KOPT-K1 (cell line): ENCODE results near the gene NHLRC4.

Experiments
- H3K27ac ChIP-seq: fragments of 200-600 bp; sonication (generic); 2 replicates; pipeline ENCODE4 v1.5.1; 2016; ENCODE audit warnings: antibody characterized with exemption, mild to moderate bottlenecking, low read depth, low read length; ENCODE audit not compliant: poor library complexity, severe bottlenecking
- H3K36me3 ChIP-seq: fragments of 200-600 bp; sonication (generic); 2 replicates; pipeline ENCODE4 v1.5.1; 2017; ENCODE audit warnings: antibody characterized with exemption, mild to moderate bottlenecking, low read length, moderate library complexity; ENCODE audit not compliant: insufficient read depth
- H3K9me3 ChIP-seq: fragments of 200-600 bp; sonication (generic); 2 replicates; pipeline ENCODE4 v1.5.1; 2017; ENCODE audit warnings: antibody characterized with exemption, low read length, mild to moderate bottlenecking; ENCODE audit not compliant: insufficient read depth, poor library complexity, severe bottlenecking

NHLRC4 gene

GRCh38 chr16:578232-578869 lies 11.5 kb downstream of the NHLRC4 start:
- H3K36me3 ChIP-seq = peaks cover 34% of the 10 kb centered on the region; the same call in 1 of the 2 replicates
- H3K27ac ChIP-seq = no peak overlapping the region
- H3K9me3 ChIP-seq = no peaks in the 10 kb centered on the region

GRCh38 chr16:578870-579405 lies 12.1 kb downstream of the NHLRC4 start:
- no peak overlapping the region for H3K27ac ChIP-seq
- peaks cover 33% of the 10 kb centered on the region; the same call in 1 of the 2 replicates for H3K36me3 ChIP-seq
- H3K9me3 ChIP-seq = no peaks in the 10 kb centered on the region

GRCh38 chr16:580141-580945 lies 13.5 kb downstream of the NHLRC4 start:
- H3K9me3 ChIP-seq = no peaks in the 10 kb centered on the region
- peaks cover 19% of the 10 kb centered on the region; the same call in 1 of the 2 replicates for H3K36me3 ChIP-seq
- no peak overlapping the region for H3K27ac ChIP-seq

GRCh38 chr16:580946-581498 lies 14.2 kb downstream of the NHLRC4 start:
- Histone ChIP-seq H3K9me3 (no peaks in the 10 kb centered on the region), H3K36me3 (peaks cover 12% of the 10 kb centered on the region; the same call in 1 of the 2 replicates), H3K27ac (no peak overlapping the region)

- H3K9me3 ChIP-seq = no peaks in the 10 kb centered on the region
- no peak overlapping the region for H3K27ac ChIP-seq
- H3K36me3 ChIP-seq = peaks cover 11% of the 10 kb centered on the region; the same call in 1 of the 2 replicates
These were observed 15.4 kb downstream of the NHLRC4 start for GRCh38 chr16:582218-582613.

GRCh38 chr16:582614-583331 lies 16.0 kb downstream of the NHLRC4 start:
- peaks cover 11% of the 10 kb centered on the region; the same call in 1 of the 2 replicates for H3K36me3 ChIP-seq
- H3K9me3 ChIP-seq = no peaks in the 10 kb centered on the region
- H3K27ac ChIP-seq = no peak overlapping the region

GRCh38 chr16:583470-583814 lies 16.6 kb downstream of the NHLRC4 start:
- Histone ChIP-seq H3K36me3 (peaks cover 11% of the 10 kb centered on the region; the same call in 1 of the 2 replicates), H3K27ac (no peak overlapping the region), H3K9me3 (no peaks in the 10 kb centered on the region)

GRCh38 chr16:583815-584591 lies 17.2 kb downstream of the NHLRC4 start:
- H3K9me3 ChIP-seq = no peaks in the 10 kb centered on the region
- peaks cover 11% of the 10 kb centered on the region; the same call in 1 of the 2 replicates for H3K36me3 ChIP-seq
- no peak overlapping the region for H3K27ac ChIP-seq

- Histone ChIP-seq H3K9me3 (no peaks in the 10 kb centered on the region), H3K36me3 (peaks cover 11% of the 10 kb centered on the region; the same call in 1 of the 2 replicates), H3K27ac (no peak overlapping the region)
These were observed 18.5 kb downstream of the NHLRC4 start for GRCh38 chr16:585351-585750.

GRCh38 chr16:586047-586644 lies 19.3 kb downstream of the NHLRC4 start:
- Histone ChIP-seq H3K9me3 (no peaks in the 10 kb centered on the region), H3K36me3 (peaks cover 4% of the 10 kb centered on the region; the same call in 1 of the 2 replicates), H3K27ac (no peak overlapping the region)

- Histone ChIP-seq H3K36me3 (peaks cover 4% of the 10 kb centered on the region; the same call in 1 of the 2 replicates), H3K27ac (no peak overlapping the region), H3K9me3 (no peaks in the 10 kb centered on the region)
These were observed 20.1 kb downstream of the NHLRC4 start for GRCh38 chr16:586645-587590.

GRCh38 chr16:588639-588888 lies 21.8 kb downstream of the NHLRC4 start:
- no peaks in the 10 kb centered on the region for H3K36me3 ChIP-seq
- H3K9me3 ChIP-seq = no peaks in the 10 kb centered on the region
- peak overlapping the region; percentile 92 for H3K27ac ChIP-seq

- Histone ChIP-seq H3K9me3 (no peaks in the 10 kb centered on the region), H3K27ac (peak overlapping the region; percentile 92), H3K36me3 (no peaks in the 10 kb centered on the region)
These were observed 22.3 kb downstream of the NHLRC4 start for GRCh38 chr16:588889-589657.
